Measurements from ENCODE around the gene SMC1B. TPM values are rescaled to one million over a fixed set of nuclear protein-coding genes. Genes with fewer than 3 reads are reported as not detected.

The SMC1B gene
- total and polyA plus RNA-seq, 9 of the 15 experiments (the other 6 are each of a cell fraction or from before 2014, with no cell fraction given), result 0.03 TPM; not detected in 8

DNA sequence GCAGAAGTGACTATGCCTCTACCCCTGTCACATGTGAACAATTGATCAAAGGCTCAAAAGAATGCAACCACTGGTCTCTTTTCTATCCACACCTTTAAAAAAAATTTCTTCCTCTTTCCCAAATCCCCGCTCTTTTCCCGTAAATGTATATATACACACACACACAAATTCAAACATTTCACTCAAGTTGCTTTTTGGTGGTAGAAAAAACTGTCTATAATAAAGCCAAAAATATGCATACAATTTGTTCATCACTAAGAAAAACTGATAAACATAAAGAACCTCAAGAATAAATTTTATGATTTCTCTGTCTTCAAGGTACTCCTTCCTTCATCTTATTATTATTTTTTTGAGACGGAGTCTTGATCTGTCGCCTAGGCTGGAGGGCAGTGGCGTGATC, 5.6 kb downstream of the SMC1B start:
- ChIA-PET CTCF (ENCODE audit: low intra/inter-chr PET ratio) (no interaction called here), POLR2A (no interaction called here)
- Histone ChIP-seq H3K9ac (ENCODE audit: insufficient read depth in 1 of 2, low read depth in 2 of 2, low read length in 2 of 2) (no peak overlapping the region), H3K9me1 (ENCODE audit: control insufficient read depth, insufficient read depth, low read length) (no peaks in the 10 kb centered on the region), H3K9me3 (replicated peaks; ENCODE audit: control insufficient read depth, insufficient read depth, low read depth, low read length) (no peaks in the 10 kb centered on the region), H3K4me3 (no peak overlapping the region), H4K20me1 (replicated peaks; ENCODE audit: control insufficient read depth, insufficient read depth, low read length) (no peaks in the 10 kb centered on the region), H2AFZ (ENCODE audit: low read depth, low read length) (no peak overlapping the region), H3K79me2 (ENCODE audit: control insufficient read depth, insufficient read depth, low read length) (no peaks in the 10 kb centered on the region), H3K27ac (ENCODE audit: extremely low read depth, low read depth, low read length) (no peak overlapping the region), H3K4me2 (ENCODE audit: insufficient read depth, low read length) (no peak overlapping the region), H3K4me1 (replicated peaks in 1 of 2; ENCODE audit: control insufficient read depth in 2 of 2, insufficient read depth in 2 of 2, low read length in 2 of 2) (no peaks in the 10 kb centered on the region), H3K36me3 (ENCODE audit: control insufficient read depth, insufficient read depth, low read length) (no peaks in the 10 kb centered on the region), H3K27me3 (ENCODE audit: control insufficient read depth in 2 of 2, insufficient read depth in 2 of 2, low read length in 2 of 2) (peaks cover 0 to 4% of the 10 kb centered on the region in 2 experiments; a peak in 2 of 5 replicates)
- WGBS (ENCODE audit: insufficient coverage, low coverage, missing lambda C conversion rate), result 0% methylated on average over 3 of the region's 5 CpGs
- in situ Hi-C loops (cut with MboI) (no loop called here), intact Hi-C loops (cut with micrococcal nuclease) (no loop called here)
- DNase-seq (ENCODE audit: extremely low read depth in 1 of 4, low spot score in 3 of 4), result no peak
- no peak for ATAC-seq
- no peak for FAIRE-seq
- no TSS peak for BruUV-seq (replicated peaks)
- TF ChIP-seq, protein P1, sequence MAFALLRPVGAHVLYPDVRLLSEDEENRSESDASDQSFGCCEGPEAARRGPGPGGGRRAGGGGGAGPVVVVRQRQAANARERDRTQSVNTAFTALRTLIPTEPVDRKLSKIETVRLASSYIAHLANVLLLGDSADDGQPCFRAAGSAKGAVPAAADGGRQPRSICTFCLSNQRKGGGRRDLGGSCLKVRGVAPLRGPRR (CRISPR knock-in tag; IDR thresholded peaks at IDR 0.05), result no peak
- no peak for TF ChIP-seq TCF7L2 (IDR thresholded peaks at IDR 0.05; ENCODE audit: low read depth, low read length)
- TF ChIP-seq MBD2 (IDR thresholded peaks at IDR 0.05; ENCODE audit: borderline replicate concordance, low read depth), result no peak

DNA sequence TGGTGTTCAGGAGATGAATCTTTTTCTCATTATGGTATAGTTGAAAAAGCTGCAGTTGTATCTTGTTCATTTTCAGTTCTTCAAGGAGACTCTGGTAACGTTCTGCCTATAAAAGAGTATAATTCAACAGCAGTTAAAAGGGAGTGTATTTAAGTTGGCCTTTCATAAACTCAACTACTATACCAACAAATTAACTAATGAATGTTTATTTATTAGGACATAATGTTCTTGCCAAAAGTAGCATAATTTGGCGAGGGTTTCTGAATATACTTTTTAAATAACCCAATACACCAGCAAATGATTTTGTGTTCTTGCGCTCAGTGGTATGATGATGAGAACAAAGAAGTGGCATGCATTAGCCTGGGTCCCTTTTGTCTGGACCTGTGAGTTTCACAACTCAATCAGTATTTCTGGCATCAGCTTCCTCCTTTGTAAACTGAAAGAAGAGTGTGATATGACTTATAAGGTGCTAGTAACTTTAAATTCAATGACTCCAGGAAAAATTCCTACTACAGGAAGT, 10.9 kb downstream of the SMC1B start:
- POLR2A ChIA-PET, result no interaction called here
- Histone ChIP-seq H3K9me3 (replicated peaks; ENCODE audit: control insufficient read depth, insufficient read depth, low read depth, low read length) (no peaks in the 10 kb centered on the region), H3K9me1 (ENCODE audit: control insufficient read depth, insufficient read depth, low read length) (no peaks in the 10 kb centered on the region), H3K9ac (ENCODE audit: insufficient read depth in 1 of 2, low read depth in 2 of 2, low read length in 2 of 2) (no peak overlapping the region), H3K27me3 (ENCODE audit: control insufficient read depth in 2 of 2, insufficient read depth in 2 of 2, low read length in 2 of 2) (peaks cover 0 to 9% of the 10 kb centered on the region in 2 experiments; a peak in 3 of 5 replicates), H3K4me3 (no peak overlapping the region), H4K20me1 (replicated peaks; ENCODE audit: control insufficient read depth, insufficient read depth, low read length) (no peaks in the 10 kb centered on the region), H3K36me3 (ENCODE audit: control insufficient read depth, insufficient read depth, low read length) (no peaks in the 10 kb centered on the region), H3K4me2 (ENCODE audit: insufficient read depth, low read length) (no peak overlapping the region), H3K79me2 (ENCODE audit: control insufficient read depth, insufficient read depth, low read length) (no peaks in the 10 kb centered on the region), H3K27ac (ENCODE audit: extremely low read depth, low read depth, low read length) (no peak overlapping the region), H3K4me1 (replicated peaks in 1 of 2; ENCODE audit: control insufficient read depth in 2 of 2, insufficient read depth in 2 of 2, low read length in 2 of 2) (no peaks in the 10 kb centered on the region), H2AFZ (ENCODE audit: low read depth, low read length) (no peak overlapping the region)
- ATAC-seq, result no peak
- WGBS (ENCODE audit: insufficient coverage, low coverage, missing lambda C conversion rate), result 0% methylated on average over 3 of the region's 3 CpGs
- no TSS peak for BruUV-seq (replicated peaks)
- FAIRE-seq, result no peak
- in situ Hi-C loops (cut with MboI), result no loop called here
- intact Hi-C loops (cut with micrococcal nuclease), result no loop called here
- CTCF ChIA-PET (ENCODE audit: low intra/inter-chr PET ratio), result no interaction called here
- DNase-seq (ENCODE audit: extremely low read depth in 1 of 4, low spot score in 3 of 4), result no peak
- TF ChIP-seq ETV5 (CRISPR knock-in tag; IDR thresholded peaks at IDR 0.05; ENCODE audit: low read depth) (no peak), CAMTA2 (CRISPR knock-in tag; conservative IDR thresholded peaks at IDR 0.05) (no peak), ZNF324 (CRISPR knock-in tag; IDR thresholded peaks at IDR 0.05) (no peak), HMG20B (CRISPR knock-in tag; IDR thresholded peaks at IDR 0.05) (no peak), CBFB (CRISPR knock-in tag; IDR thresholded peaks at IDR 0.05) (no peak), ZNF444 (CRISPR knock-in tag; IDR thresholded peaks at IDR 0.05) (no peak)
- TF ChIP-seq, protein P2, sequence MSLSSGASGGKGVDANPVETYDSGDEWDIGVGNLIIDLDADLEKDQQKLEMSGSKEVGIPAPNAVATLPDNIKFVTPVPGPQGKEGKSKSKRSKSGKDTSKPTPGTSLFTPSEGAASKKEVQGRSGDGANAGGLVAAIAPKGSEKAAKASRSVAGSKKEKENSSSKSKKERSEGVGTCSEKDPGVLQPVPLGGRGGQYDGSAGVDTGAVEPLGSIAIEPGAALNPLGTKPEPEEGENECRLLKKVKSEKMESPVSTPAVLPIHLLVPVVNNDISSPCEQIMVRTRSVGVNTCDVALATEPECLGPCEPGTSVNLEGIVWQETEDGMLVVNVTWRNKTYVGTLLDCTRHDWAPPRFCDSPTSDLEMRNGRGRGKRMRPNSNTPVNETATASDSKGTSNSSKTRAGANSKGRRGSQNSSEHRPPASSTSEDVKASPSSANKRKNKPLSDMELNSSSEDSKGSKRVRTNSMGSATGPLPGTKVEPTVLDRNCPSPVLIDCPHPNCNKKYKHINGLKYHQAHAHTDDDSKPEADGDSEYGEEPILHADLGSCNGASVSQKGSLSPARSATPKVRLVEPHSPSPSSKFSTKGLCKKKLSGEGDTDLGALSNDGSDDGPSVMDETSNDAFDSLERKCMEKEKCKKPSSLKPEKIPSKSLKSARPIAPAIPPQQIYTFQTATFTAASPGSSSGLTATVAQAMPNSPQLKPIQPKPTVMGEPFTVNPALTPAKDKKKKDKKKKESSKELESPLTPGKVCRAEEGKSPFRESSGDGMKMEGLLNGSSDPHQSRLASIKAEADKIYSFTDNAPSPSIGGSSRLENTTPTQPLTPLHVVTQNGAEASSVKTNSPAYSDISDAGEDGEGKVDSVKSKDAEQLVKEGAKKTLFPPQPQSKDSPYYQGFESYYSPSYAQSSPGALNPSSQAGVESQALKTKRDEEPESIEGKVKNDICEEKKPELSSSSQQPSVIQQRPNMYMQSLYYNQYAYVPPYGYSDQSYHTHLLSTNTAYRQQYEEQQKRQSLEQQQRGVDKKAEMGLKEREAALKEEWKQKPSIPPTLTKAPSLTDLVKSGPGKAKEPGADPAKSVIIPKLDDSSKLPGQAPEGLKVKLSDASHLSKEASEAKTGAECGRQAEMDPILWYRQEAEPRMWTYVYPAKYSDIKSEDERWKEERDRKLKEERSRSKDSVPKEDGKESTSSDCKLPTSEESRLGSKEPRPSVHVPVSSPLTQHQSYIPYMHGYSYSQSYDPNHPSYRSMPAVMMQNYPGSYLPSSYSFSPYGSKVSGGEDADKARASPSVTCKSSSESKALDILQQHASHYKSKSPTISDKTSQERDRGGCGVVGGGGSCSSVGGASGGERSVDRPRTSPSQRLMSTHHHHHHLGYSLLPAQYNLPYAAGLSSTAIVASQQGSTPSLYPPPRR (CRISPR knock-in tag; IDR thresholded peaks at IDR 0.05; ENCODE audit: borderline replicate concordance), result no peak

Data from K562 (cell line).